Panc1 (cell line): ENCODE data around the gene CMIP. TPM values are rescaled to one million over a fixed set of nuclear protein-coding genes. Genes with fewer than 3 reads are reported as not detected.

Experiments used
- ATAC-seq: fragments of 200-7000 bp; cut with Tn5 transposase; 2 replicates; pipeline ENCODE4 v1.9.1; 2020; ENCODE audit warnings: mild to moderate bottlenecking, moderate library complexity
- BruUV-seq: library from RNA; stranded (reverse); fragments of 400-500 nt; replicated peaks from 2 replicates; lab custom pipeline; 2021; lab: Mats Ljungman, UMichigan
- CTCF ChIA-PET: fragments of 300-600 bp; sonication (Branson Sonifier 250); formaldehyde crosslinking; loops from one replicate; lab custom pipeline; 2022; ENCODE audit warnings: antibody characterized with exemption; lab: Charles Lee
- POLR2A ChIA-PET: fragments of 300-600 bp; sonication (Branson Sonifier 250); formaldehyde crosslinking; loops from one replicate; lab custom pipeline; 2022; ENCODE audit warnings: antibody characterized with exemption; lab: Charles Lee
- DNase-seq: peaks from one replicate; pipeline ENCODE4 v3.0.0-alpha.2; 2010; ENCODE audit warnings: low read depth, low spot score
- H3K27ac ChIP-seq: 2 replicates; pipeline ENCODE4 v1.5.1; 2011; ENCODE audit warnings: mild to moderate bottlenecking, low read length, inconsistent platforms
- H3K27me3 ChIP-seq: fragments of 200-500 bp; sonication (Bioruptor generic); 2 replicates; pipeline ENCODE4 v1.6.0; 2014; ENCODE audit warnings: low read length, inconsistent platforms; ENCODE audit not compliant: control insufficient read depth, insufficient read depth
- H3K36me3 ChIP-seq: fragments of 200-500 bp; sonication (Bioruptor generic); 2 replicates; pipeline ENCODE4 v1.5.1; 2014; ENCODE audit warnings: inconsistent platforms, mild to moderate bottlenecking, low read length, moderate library complexity; ENCODE audit not compliant: control insufficient read depth, insufficient read depth
- H3K4me1 ChIP-seq: 2 replicates; pipeline ENCODE4 v1.5.1; 2011; ENCODE audit warnings: inconsistent platforms, mild to moderate bottlenecking, low read length, moderate library complexity; ENCODE audit not compliant: control insufficient read depth, insufficient read depth
- H3K4me3 ChIP-seq, 2 experiments: 2 replicates each; pipeline ENCODE4 v1.5.1; 2011 to 2012; ENCODE audit warnings: low read depth in 2 of 2, low read length in 2 of 2, mild to moderate bottlenecking in 2 of 2, inconsistent platforms in 1 of 2, moderate library complexity in 1 of 2
- H3K9me3 ChIP-seq: fragments of 200-500 bp; sonication (Bioruptor generic); 2 replicates; pipeline ENCODE4 v1.5.1; 2014; ENCODE audit warnings: low read depth, mild to moderate bottlenecking, inconsistent platforms, low read length, moderate library complexity; ENCODE audit not compliant: control insufficient read depth, insufficient read depth
- POLR2AphosphoS5 ChIP-seq: IDR thresholded peaks from 2 replicates; pipeline ENCODE4 v1.6.1; 2012; ENCODE audit warnings: mild to moderate bottlenecking, low read depth, low read length, moderate library complexity
- SIN3A ChIP-seq: IDR thresholded peaks from 2 replicates; pipeline ENCODE4 v1.6.1; 2012; ENCODE audit warnings: low read depth, mild to moderate bottlenecking, low read length, moderate library complexity, borderline replicate concordance; ENCODE audit not compliant: insufficient read depth
- TCF7L2 ChIP-seq: IDR thresholded peaks from 2 replicates; pipeline ENCODE4 v1.6.1; 2011; ENCODE audit warnings: mild to moderate bottlenecking, low read depth, low read length, inconsistent platforms
- in situ Hi-C: cut with HindIII; loops from 2 replicates; pipeline ENCODE4 v1.10.0; 2016; ENCODE audit warnings: low sequenced_read_pairs, low pct_unique_long_range_greater_than_20kb
- intact Hi-C: fragments of 100-400 bp; cut with micrococcal nuclease; formaldehyde crosslinking; loops from one replicate; pipeline ENCODE4 v1.10.0; 2022; ENCODE audit not compliant: unreplicated experiment
- total RNA-seq: library from RNA; stranded (reverse); gene quantifications from one replicate; pipeline ENCODE4 v1.2.1, GENCODE V29; 2021; ENCODE audit not compliant: unreplicated experiment
- TF ChIP-seq, protein P1 (sequence below), 2 experiments: IDR thresholded peaks; 2 replicates each; pipeline ENCODE4 v1.6.1; 2011 to 2012; ENCODE audit warnings: low read depth in 2 of 2, control low read depth in 1 of 2, low read length in 1 of 2, mild to moderate bottlenecking in 1 of 2, moderate library complexity in 1 of 2; ENCODE audit not compliant: insufficient read depth in 1 of 2
- TF ChIP-seq, protein P2 (sequence below): fragments of 450-650 bp; IDR thresholded peaks from 2 replicates; pipeline ENCODE4 v1.5.1; 2017; ENCODE audit warnings: mild to moderate bottlenecking

The CMIP gene
- total RNA-seq, 1 experiment from 2014 or later, result 49.7 TPM

DNA sequence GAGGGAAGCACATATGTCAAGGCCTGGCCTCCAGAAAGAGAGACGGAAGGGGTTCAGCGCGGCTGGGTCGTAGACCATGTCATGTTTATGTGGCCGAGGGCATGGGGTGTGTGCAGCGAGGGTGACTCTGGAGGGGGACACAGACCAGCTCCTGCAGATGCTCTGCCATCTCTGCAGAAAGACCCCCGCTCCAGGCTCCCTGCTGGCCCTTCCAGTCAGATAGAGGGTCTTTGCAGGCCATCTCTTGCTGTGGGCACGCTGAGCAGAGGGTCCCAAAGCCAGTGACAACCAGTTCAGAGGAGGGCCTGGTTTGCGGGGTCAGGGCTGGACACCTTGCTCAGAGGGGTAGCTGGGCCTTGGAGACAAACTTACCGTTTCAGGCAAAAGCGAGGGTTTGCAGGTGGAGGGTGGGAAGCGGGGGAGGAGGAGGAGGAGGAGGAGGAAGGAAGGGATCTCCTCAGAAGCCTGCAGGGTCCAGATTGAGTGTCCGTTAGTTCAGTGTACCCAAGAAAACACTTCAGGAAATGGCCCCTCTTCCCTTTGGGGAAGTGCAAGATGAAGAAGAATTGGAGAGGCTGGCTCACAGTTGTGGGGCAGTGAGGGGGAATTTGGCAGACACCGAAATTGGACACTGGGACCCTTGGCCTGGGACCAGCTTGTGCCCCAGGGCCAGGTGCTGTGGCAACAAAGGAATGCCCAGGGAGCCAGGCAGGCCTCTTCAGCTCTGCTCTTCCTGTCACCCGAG lies 102.8 kb downstream of the CMIP start:
- intact Hi-C loops (no loop called here), in situ Hi-C loops (no loop called here)
- Histone ChIP-seq H3K36me3 (no peaks in the 10 kb centered on the region), H3K27me3 (no peaks in the 10 kb centered on the region), H3K4me3 (no peak overlapping the region), H3K4me1 (peaks cover 34% of the 10 kb centered on the region), H3K27ac (no peak overlapping the region), H3K9me3 (no peaks in the 10 kb centered on the region)
- BruUV-seq, result no TSS peak
- TF ChIP-seq, protein P1, sequence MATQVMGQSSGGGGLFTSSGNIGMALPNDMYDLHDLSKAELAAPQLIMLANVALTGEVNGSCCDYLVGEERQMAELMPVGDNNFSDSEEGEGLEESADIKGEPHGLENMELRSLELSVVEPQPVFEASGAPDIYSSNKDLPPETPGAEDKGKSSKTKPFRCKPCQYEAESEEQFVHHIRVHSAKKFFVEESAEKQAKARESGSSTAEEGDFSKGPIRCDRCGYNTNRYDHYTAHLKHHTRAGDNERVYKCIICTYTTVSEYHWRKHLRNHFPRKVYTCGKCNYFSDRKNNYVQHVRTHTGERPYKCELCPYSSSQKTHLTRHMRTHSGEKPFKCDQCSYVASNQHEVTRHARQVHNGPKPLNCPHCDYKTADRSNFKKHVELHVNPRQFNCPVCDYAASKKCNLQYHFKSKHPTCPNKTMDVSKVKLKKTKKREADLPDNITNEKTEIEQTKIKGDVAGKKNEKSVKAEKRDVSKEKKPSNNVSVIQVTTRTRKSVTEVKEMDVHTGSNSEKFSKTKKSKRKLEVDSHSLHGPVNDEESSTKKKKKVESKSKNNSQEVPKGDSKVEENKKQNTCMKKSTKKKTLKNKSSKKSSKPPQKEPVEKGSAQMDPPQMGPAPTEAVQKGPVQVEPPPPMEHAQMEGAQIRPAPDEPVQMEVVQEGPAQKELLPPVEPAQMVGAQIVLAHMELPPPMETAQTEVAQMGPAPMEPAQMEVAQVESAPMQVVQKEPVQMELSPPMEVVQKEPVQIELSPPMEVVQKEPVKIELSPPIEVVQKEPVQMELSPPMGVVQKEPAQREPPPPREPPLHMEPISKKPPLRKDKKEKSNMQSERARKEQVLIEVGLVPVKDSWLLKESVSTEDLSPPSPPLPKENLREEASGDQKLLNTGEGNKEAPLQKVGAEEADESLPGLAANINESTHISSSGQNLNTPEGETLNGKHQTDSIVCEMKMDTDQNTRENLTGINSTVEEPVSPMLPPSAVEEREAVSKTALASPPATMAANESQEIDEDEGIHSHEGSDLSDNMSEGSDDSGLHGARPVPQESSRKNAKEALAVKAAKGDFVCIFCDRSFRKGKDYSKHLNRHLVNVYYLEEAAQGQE (IDR thresholded peaks at IDR 0.05; ENCODE audit: insufficient read depth in 1 of 2, low read depth in 2 of 2, low read length in 1 of 2), result no peak
- TF ChIP-seq SIN3A (no peak), POLR2AphosphoS5 (no peak), TCF7L2 (no peak)
- TF ChIP-seq, protein P2, sequence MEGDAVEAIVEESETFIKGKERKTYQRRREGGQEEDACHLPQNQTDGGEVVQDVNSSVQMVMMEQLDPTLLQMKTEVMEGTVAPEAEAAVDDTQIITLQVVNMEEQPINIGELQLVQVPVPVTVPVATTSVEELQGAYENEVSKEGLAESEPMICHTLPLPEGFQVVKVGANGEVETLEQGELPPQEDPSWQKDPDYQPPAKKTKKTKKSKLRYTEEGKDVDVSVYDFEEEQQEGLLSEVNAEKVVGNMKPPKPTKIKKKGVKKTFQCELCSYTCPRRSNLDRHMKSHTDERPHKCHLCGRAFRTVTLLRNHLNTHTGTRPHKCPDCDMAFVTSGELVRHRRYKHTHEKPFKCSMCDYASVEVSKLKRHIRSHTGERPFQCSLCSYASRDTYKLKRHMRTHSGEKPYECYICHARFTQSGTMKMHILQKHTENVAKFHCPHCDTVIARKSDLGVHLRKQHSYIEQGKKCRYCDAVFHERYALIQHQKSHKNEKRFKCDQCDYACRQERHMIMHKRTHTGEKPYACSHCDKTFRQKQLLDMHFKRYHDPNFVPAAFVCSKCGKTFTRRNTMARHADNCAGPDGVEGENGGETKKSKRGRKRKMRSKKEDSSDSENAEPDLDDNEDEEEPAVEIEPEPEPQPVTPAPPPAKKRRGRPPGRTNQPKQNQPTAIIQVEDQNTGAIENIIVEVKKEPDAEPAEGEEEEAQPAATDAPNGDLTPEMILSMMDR, result no peak
- CTCF ChIA-PET, result interaction anchor here (0.7 kb wide), 1 partner anchor 75 kb away, joined by 9 read pairs; no protein-coding TSS in a partner anchor
- DNase-seq (no peak), ATAC-seq (no peak)
- POLR2A ChIA-PET, result no interaction called here

DNA sequence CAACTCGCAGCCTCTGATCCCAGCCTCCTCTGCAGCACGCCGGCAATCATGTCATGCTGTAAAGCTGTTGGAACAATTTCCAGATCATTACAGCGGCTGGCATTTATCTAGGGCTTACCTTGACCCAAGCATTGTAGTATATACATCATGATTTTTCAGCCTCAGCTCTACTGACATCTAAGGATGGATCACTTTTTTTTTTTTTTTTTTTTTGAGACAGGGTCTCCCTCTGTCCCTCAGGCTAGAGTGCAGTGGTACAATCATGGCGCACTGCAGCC lies 103.3 kb downstream of the CMIP start:
- ChIA-PET CTCF (interaction anchor here (0.7 kb wide), 1 partner anchor 75 kb away, joined by 9 read pairs; no protein-coding TSS in a partner anchor), POLR2A (no interaction called here)
- no peaks in the 10 kb centered on the region for H3K36me3 ChIP-seq
- H3K9me3 ChIP-seq, result no peaks in the 10 kb centered on the region
- no peak overlapping the region for H3K4me3 ChIP-seq
- H3K27me3 ChIP-seq, result no peaks in the 10 kb centered on the region
- BruUV-seq, result no TSS peak
- DNase-seq (no peak), ATAC-seq (no peak)
- in situ Hi-C loops, result no loop called here
- peaks cover 33% of the 10 kb centered on the region for H3K4me1 ChIP-seq
- H3K27ac ChIP-seq, result no peak overlapping the region
- intact Hi-C loops, result no loop called here
- TF ChIP-seq SIN3A (no peak), TCF7L2 (no peak), POLR2AphosphoS5 (no peak)
- TF ChIP-seq, protein P1 (IDR thresholded peaks at IDR 0.05; ENCODE audit: insufficient read depth in 1 of 2, low read depth in 2 of 2, low read length in 1 of 2), result no peak
- TF ChIP-seq, protein P2, result no peak
